Measurements from ENCODE around the gene RAB4B.
"Not testable (repeated sequence)": the region's sequence is repeated elsewhere in the genome, so short reads cannot be mapped to it uniquely, and the experiment has no call there.

RAB4B gene, protein sequence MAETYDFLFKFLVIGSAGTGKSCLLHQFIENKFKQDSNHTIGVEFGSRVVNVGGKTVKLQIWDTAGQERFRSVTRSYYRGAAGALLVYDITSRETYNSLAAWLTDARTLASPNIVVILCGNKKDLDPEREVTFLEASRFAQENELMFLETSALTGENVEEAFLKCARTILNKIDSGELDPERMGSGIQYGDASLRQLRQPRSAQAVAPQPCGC

DNA sequence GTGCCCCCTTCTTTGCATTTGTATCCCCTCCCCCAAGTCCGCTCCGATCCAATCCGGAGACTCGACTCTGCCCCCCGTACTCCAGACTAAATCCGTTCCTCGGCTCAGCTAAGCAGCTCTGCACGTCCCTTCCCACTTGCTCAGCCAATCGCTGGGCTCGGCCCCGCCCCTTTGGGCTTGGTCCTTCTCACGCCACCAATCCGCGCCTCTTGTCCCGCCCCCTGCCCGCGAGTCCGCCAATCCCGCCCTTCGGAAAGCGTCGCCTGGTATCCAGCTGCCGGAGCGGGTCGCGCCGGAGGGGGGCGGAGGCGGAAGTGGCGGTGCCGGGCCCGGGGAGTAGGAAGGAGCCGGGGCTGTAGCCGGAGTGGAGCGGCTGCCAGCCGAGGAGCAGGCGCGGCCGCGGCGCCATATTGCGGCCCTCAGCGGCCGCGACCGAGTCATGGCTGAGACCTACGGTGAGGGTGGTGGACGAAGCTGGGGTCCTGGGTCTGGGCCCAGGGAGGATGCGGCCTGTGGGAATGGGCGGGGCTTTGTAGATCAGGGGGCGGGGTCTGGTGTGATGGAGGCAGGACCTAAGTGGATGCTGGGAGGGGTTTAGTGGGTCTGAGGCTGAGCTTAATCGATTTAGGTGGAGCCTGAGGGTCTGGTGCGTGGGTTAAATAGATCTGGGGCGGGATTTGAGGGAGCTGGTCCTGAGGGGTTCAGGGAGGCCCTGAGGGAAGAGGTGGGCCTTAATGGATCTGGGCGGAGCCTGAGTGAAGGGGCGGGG, at the start of gene RAB4B:
TSS of gene RAB4B (plus strand) at position 311 of the 769 bp plus-strand sequence. CDS start at position 440, 129 bp downstream.
- DNase-seq (ENCODE audit: low read depth) = peak; percentile 94

- not testable (repeated sequence) for DNase-seq (ENCODE audit: low read depth)
Measured at GRCh38 chr19:40730065-40730464, 48.0 kb upstream of the RAB4B start.

GRCh38 chr19:40732304-40732703, 45.7 kb upstream of the RAB4B start:
- not testable (repeated sequence) for DNase-seq (ENCODE audit: low read depth)

GRCh38 chr19:40733149-40733548, 44.9 kb upstream of the RAB4B start:
- no peak for DNase-seq (ENCODE audit: low read depth)

GRCh38 chr19:40735013-40735771, 42.9 kb upstream of the RAB4B start:
- no peak for DNase-seq (ENCODE audit: low read depth)

DNA sequence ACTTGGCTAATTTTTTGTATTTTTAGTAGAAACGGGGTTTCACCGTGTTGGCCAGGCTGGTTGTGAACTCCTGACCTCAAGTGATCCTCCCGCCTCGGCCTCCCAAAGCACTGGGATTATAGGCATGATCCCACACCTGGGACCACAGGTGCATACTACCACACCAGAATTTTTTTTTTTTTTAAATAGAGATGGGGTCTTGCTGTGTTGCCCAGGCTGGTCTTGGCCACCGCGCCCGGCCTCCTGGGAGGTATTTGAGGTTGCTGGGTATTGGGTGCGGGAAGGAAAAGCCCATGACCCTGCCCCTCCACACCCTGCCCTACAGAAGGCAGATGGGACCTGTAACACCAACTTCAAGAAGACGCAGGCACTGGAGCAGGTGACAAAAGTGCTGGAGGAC, 41.4 kb upstream of the RAB4B start:
- no peak for DNase-seq (ENCODE audit: low read depth)

DNA sequence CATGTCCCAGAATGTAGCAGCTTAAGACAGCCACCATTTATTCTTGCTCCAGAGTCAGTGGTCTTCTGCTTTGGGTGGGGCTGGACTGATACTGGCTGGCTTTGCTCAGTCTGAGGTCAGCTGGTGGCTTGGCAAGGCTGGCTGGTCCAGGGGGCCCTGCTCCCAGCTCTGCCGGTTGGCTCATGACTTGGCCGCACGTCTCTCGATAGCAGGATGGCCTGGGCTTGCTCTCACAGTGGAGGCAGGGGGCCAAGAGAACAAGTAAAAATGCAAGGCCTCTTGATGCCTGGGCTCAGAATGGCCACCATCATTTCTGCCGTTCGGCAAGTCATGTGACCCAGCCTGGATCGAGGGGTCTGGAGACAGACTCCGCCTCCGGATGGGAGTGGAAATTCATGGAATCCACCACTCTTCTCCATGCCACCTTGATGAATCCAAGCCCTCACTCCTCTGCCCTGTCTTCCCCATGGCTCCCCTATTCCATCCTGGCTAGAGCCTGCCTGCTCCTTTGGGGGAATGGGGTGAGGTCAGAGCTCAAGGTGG, 40.9 kb upstream of the RAB4B start:
- DNase-seq (ENCODE audit: low read depth) = no peak

- no peak for DNase-seq (ENCODE audit: low read depth)
Measured at GRCh38 chr19:40739030-40739839, 38.8 kb upstream of the RAB4B start.

GRCh38 chr19:40739871-40740703, 38.0 kb upstream of the RAB4B start:
- DNase-seq (ENCODE audit: low read depth) = no peak

DNA sequence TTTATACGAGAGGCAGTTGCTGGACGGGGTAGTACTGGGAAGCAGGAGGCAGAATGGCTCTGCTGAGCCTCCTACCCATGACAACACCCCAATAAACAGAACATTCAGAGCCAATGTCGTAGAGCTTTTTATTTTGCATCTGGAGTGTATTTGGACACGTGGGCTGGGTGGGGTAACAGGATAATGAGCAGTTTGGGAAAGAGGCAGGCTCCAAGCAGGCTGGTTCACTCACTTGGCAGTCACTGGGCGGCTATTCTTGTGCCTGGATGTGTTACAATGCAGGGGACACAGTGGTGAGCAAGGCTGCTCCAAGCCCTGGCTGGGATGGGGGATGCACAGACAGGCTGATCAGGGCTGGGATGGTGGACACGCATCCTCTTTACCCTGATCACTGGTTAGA, 37.3 kb upstream of the RAB4B start:
- DNase-seq (ENCODE audit: low read depth) = no peak

DNA sequence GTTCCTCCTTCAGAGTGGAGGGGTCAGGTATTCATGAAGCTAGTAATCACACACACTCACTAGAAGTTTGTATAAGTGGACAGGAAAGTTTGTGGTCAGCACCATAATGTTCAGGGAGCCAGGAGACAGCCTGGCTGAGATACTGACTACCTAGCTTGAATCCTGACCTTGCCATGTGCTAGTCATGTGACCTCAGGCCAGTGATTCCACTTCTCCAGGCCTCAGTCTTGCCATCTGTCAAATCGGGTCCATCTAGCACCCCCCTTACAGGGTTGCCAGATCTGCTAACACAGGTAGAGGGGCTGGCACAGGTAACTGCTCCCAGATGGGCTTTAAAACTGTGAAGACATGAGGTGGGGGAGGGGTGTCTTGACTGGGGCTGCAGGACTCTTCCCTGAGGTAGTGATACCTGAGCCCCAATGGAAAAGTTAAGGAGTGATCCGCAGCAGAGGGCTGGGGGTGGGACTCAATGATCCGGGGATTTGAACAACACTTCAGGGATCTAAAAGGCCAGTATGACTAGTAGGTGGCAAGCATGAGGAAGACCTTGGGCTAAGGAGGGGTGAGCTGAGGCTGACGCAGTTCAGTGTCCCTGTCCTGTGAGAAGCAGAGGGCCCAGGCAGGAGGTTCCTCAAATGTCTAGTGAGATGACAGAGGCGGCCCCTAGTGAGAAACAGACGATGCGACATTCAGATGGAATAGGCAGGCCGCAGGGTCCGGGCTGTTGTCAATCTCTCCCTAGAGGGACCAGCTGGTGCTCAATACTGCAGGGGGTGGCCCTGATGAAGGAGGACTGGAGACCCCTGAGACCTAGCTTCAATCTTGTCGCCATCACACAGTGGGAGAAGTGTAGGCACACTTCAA, 36.3 kb upstream of the RAB4B start:
- no peak for DNase-seq (ENCODE audit: low read depth)

DNA sequence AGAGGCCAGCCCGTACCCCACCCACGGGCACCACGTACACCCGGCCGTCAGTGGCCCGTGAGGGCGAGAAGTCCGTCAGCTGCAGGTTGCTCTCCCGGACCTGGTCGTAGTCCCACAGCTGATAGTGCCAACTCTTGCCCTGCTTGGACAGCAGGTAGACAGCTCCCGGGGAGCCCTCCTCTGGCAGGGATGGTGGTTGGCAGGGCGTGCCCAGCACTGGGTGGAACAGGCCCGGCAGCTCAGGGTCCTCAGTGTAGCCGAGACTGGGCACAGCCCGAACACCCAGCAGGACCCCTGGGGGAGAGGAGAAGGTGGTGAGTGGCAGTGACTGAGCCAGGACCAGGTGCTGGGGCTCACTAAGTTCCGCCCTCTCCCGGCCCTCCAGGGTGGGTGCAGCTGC, 35.6 kb upstream of the RAB4B start:
- DNase-seq (ENCODE audit: low read depth) = no peak

- DNase-seq (ENCODE audit: low read depth) = no peak
Measured at GRCh38 chr19:40742886-40743285, 35.2 kb upstream of the RAB4B start.

DNA sequence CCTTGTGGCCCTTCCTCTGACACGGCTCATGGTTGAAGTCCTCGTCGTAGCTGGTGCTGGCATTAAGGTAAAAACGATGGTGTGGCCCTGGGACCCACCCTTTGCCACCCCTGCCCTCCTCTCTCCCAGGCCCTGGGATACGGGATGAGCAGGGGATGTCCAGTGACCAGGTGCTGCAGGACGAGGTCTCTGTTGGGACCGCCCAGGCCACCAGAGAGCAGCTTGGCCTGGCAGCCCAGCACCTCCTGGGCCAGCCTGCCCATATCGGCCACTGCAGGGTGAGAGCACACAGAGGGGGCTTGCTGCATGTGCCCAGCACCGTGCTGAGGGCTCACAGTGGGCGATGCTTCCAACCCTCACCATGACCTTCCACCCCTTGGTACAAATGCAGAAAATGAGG, 34.1 kb upstream of the RAB4B start:
- no peak for DNase-seq (ENCODE audit: low read depth)

- DNase-seq (ENCODE audit: low read depth) = no peak
Measured at GRCh38 chr19:40744554-40745401, 33.3 kb upstream of the RAB4B start.

DNA sequence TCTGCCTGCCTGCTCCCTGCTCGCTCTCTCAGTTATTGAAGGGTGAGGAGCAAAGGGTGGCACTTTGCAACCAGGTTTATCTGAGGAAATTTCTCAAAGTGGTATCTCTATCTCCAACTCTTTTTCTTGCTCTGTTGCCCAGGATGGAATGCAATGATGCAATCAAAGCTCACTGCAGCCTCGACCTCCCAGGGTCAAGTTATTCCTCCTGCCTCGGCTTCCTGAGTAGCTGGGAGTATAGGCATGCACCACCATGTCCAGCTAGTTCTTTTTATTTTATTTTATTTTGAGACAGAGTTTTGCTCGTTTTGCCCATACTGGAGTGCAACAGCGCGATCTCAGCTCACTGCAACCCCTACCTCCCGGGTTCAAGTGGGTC, 32.7 kb upstream of the RAB4B start:
- DNase-seq (ENCODE audit: low read depth) = no peak

DNA sequence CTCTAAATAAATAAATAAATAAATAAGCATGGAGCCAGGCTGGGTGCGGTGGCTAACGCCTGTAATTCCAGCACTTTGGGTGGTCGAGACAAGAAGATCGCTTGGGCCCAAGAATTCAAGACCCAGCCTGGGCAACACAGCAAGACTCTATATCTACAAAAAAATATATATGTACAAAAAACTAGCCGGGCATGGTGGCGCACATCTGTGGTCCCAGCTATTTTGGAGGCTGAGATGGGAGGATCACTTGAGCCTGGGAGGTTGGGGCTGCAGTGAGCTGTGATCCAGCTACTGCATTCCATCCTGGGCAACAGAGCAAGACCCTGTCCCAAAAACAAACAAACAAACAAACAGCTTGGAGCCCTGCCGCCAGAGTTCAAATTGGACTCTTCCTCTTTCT, 30.5 kb upstream of the RAB4B start:
- DNase-seq (ENCODE audit: low read depth) = no peak

- peak; percentile 99 for DNase-seq (ENCODE audit: low read depth)
Measured at GRCh38 chr19:40750058-40750873, 27.8 kb upstream of the RAB4B start, which contains the start of gene ACTMAP. Gene ACTMAP (minus strand): TSS chr19:40750477. CDS start chr19:40749803, 674 bp downstream.

All from HS-5 (cell line).